GM18526 (cell line): ENCODE measurements around the gene NNMT.

Experiments used
- POLR2A ChIP-seq: IDR thresholded peaks from 3 replicates; pipeline ENCODE4 v1.6.1; 2011; ENCODE audit not compliant: insufficient read length; ENCODE audit errors: extremely low read depth

The NNMT gene

DNA sequence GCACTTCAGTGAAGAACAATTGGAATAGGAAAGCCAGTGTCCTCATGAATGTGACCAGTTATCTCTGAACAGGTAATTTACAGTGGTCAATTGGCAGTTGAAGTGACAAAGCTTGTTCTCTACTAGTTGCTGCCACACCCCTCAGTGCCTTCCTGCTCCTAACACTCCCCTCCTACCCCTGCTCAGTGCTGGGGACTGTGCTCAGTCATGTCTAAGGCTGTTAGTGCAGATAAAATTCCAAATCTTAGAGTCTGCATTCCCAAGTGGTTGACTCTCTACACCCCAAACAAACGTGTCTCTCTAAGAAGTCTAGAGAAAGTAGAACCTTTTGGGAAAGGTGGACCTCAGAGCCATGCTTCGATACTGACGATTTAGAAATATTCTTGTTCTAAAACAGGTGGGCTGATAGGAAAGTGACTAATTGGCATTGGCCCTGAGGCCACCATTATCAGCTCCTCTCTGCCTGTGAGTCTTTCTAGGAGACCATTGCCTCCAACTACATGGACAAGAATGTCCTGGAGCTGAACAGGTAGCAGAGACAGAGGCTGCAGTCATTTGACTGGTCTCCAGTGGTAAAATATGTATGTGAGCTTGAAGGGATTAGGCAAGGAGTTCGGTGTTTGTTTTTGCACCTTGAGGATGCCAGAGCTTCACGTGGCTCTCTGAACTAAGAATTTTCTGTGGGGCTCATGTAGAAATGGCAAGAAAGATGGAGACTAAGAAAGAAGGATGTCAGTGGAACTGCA lies 22.1 kb upstream of the NNMT start:
- no peak for TF ChIP-seq POLR2A

DNA sequence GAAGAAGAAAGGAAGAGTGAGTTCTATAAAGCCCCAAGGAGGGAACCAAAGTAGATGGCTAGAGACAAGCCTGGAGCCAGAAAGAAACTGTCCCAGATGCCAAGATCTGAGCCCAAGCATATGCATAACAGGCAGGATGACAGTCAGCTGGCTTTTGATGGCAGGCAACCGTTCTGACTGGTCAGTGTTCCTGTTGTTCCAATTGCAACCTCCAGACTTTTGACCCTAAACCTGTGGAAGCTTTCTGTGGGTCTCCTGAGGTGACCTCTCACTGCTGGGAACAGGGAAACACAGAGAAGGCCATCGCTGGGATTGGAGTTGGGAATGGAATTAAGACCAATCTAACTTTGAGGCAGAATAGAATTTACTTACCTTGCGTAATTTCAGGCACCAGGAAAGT lies 21.6 kb upstream of the NNMT start:
- no peak for TF ChIP-seq POLR2A

DNA sequence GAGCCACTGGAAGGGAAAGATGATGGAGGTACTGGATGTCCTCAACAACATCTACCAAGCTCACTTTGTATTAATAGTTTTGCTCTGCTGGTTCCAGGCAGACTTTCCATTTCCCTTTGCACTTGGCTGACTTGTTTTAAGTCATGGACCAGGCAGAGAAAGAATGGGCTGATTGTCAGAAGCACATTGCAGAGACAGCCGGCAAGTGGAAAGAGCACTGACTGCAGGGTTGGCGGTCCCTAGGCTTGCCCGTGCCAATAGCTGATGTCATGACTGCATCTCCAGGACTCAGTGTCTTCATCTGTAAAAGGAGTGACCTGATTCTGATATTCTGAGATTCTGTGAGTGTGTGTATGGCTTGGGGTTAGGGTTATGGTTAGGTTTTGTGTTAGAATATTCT lies 20.9 kb upstream of the NNMT start:
- no peak for TF ChIP-seq POLR2A

- TF ChIP-seq POLR2A: no peak
Measured at GRCh38 chr11:114276077-114276476, 20.1 kb upstream of the NNMT start.

GRCh38 chr11:114277637-114278341 lies 18.4 kb upstream of the NNMT start:
- no peak for TF ChIP-seq POLR2A

GRCh38 chr11:114278342-114279065 lies 17.7 kb upstream of the NNMT start:
- TF ChIP-seq POLR2A: no peak

DNA sequence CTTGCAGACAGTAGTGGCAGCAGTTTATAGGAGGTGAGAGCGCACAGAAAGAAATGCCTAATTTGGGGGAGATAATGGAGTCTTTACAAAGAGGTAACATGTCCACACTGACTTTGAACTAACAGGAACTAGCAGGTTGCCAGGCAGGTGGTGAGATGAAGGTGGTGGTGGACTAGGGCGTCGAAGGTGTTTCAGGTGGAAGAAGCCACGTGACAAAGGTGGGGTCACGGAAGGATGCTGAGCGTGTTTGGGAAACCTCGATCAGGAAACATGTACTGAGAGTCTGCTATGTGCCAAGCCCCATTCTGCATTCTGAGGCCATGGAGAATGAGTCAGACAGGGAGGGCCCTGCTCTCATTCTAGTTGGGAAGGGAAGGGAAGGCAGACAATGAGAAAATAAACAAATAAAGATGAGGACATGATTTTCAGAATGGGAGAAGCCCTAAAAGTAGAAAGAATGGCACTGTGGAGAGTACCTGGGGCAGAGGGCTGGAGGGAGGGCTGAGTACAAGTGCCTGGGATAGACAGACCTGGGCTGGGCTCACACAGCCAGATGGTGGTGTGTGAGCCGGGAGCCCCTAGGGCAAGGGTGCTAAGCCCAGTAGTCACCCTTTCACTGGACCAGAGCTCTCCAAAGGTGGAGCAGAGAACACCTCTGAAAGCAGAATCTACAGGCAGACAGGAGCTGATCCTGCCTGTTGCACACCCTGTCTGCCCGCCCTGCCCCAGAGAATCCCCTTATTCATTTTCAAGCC lies 16.2 kb upstream of the NNMT start:
- TF ChIP-seq POLR2A: no peak

GRCh38 chr11:114280696-114281095 lies 15.5 kb upstream of the NNMT start:
- TF ChIP-seq POLR2A: no peak

DNA sequence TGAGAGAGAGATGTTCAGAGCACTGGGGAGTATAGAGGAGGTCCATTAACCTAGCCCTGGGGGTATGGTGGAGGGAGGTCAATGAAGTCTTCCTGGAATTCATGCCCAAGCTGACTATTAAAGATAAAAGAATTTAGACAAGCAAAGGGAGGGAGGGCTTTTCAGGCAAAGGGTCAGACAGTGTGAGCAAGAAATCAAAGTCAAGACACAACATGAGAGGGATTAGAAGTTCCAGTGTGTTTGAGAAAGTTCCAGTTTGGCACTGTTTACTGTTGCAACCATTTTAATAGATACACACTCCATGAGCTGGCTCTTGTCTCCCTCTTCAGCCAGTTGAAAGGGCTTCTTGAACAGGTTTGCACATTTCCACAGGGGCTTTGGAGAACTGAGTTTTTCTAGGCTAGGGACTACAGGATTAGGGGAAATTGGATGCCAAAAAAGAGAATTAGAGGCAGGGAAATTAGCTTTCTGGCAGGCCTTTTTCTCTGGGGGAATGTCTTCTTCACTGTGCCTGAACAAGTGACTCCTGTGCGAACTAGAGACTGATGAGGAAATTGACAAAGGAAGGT lies 14.7 kb upstream of the NNMT start:
- TF ChIP-seq POLR2A: no peak

GRCh38 chr11:114282488-114282887 lies 13.7 kb upstream of the NNMT start:
- TF ChIP-seq POLR2A: no peak

GRCh38 chr11:114283422-114283821 lies 12.8 kb upstream of the NNMT start:
- no peak for TF ChIP-seq POLR2A

DNA sequence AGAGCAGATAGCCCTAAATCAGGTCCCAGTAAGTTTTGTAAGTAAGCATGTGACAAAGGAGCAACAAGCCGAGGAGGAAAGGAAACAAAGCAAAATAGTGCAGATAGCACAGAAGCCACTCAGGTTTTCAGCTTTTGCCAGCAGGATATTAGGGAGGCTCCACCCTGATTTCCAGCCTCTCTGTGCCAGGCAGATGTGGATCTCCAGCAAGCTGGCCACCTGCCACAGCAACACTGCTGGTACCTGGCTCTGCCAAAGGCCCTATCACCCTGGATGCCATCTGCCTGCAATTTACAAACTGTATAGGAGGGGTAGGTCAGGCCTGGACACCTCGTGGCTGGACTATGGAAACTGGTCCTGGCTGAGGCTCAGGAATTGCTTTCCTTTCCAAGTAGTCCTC lies 12.2 kb upstream of the NNMT start:
- TF ChIP-seq POLR2A: no peak

DNA sequence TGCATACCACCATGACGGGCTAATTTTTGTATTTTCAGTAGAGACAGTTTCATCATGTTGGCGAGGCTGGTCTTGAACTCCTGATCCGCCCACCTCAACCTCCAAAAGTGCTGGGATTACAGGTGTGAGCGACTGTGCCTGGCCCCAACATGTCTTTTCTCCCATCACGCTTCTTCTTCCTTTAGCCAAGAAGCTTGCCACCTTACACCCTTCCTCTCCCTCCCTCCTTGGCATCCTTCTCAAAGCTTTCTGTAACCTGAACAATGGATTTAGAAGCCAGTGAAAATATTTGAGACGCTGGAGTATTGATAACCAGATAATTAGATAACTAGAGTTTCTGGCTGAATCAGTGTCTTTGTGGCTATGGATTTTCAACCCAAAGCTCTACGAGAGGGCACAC lies 11.3 kb upstream of the NNMT start:
- no peak for TF ChIP-seq POLR2A

GRCh38 chr11:114285599-114285998 lies 10.6 kb upstream of the NNMT start:
- no peak for TF ChIP-seq POLR2A

DNA sequence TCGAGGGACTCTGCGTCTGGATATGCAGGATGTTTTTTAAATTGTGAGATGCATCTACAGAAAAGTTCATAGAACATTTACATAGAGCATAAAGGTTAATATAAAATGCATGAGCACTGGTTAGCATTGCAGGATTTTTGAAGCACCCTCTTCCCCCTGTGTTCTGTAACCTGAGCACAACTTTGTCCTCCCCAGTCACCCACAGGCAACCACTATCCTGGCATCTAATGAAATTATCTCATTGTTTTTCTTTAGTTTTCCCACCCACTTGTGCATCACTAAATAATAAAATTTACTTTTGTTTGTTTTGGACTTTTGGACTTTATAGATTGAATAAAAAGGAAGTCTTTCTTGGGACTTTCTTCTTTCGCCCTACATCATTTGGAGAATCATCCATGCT lies 10.0 kb upstream of the NNMT start:
- no peak for TF ChIP-seq POLR2A
